Body of pancreas (tissue), 4 donors: Measurements from ENCODE around the gene WDR7.

Source experiments
- CTCF ChIP-seq, 7 experiments: fragments of 450-650 bp in 4 of 7; fragments of 200-600 bp in 3 of 7; sonication (generic) in 3 of 7; IDR thresholded peaks; one replicate each; pipeline ENCODE4 v1.5.1; 2016 to 2019; ENCODE audit warnings: antibody characterized with exemption in 7 of 7
- POLR2A ChIP-seq, 3 donors: fragments of 450-650 bp; IDR thresholded peaks; one replicate each; pipeline ENCODE4 v1.6.1; 2016; ENCODE audit warnings: antibody characterized with exemption in 3 of 3, mild to moderate bottlenecking in 2 of 3

- TF ChIP-seq CTCF (IDR thresholded peaks at IDR 0.05) (no peak), POLR2A (IDR thresholded peaks at IDR 0.05) (no peak)
These were observed 210.1 kb downstream of the WDR7 start for GRCh38 chr18:56861244-56861643.
